Activated naive CD8-positive, alpha-beta T cell treated with anti-CD3 and anti-CD28 coated beads, Interleukin-2, amount 50 U/mL, for 16 hours (primary cell): ENCODE results near the gene CD58.
"Not testable (repeated sequence)": the region's sequence is repeated elsewhere in the genome, so short reads cannot be mapped to it uniquely, and the experiment has no call there.

ENCODE experiments used
- DNase-seq: peaks from one replicate; pipeline ENCODE4 v3.0.0-alpha.2; 2020; ENCODE audit warnings: low read depth, low spot score

CD58 gene

DNA sequence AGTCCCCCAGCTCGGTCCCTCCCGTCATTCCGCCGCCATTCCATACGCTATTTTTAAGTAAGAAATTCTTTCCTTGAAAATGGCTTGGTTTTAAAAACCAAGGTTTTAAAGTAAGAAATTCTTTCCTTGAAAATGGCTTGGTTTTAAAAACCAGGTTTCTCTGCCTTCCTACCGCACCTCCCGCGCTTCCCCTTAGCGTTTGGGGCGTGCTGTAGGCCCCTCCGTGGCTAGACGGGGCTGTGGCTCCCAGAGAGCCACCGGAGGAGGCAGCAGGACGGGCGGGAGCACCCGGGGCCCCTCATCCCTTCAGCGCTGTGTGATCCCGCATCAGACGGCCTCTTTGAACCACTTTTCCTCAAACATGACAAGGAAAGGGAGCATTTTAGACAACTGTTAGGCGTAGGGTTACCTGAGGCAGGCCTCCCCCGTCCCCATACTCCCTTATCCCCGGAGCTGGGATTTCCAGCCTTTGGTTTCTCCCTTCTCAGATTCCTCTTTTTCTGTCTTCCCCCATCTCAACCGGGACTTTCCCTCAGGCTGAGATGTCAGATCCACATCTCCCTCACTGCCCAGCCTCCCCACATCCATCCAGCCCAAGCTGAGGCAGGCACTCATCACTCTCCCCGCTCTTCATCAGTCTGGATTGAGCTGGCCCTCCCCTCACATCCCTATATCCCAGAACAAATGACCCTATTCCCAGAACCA is 541 bp upstream of the CD58 start:
- no peak for DNase-seq

DNA sequence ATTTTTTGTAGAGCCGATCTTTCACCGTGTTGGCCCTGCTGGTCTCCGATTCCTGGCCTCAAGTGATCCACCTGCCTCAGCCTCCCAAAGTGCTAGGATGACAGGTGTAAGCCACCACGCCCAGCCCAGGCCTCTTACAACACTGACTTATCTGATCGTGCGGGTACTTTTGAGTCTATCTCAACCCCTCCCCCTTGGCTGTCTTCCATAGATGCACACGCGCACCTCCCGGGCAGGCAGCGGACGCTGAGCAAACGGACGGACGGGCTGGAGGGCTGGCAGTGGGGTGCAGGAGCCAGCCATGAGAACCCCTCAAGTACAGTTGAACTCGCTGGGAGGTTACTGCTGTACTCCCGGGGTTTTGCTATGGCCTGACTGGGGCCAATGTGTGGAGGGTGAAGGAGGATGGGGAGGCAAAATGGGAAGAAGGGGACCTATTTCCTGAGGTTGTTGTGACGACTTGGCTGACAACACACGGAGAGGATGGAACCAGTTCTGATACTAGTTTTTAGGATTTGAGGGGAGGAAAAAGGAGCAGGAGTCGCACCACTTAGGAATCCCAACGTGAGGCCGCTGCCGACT is 959 bp downstream of the CD58 start:
- DNase-seq = no peak

- DNase-seq = no peak
Measured at GRCh38 chr1:116569381-116569670, 1.5 kb downstream of the CD58 start.

DNA sequence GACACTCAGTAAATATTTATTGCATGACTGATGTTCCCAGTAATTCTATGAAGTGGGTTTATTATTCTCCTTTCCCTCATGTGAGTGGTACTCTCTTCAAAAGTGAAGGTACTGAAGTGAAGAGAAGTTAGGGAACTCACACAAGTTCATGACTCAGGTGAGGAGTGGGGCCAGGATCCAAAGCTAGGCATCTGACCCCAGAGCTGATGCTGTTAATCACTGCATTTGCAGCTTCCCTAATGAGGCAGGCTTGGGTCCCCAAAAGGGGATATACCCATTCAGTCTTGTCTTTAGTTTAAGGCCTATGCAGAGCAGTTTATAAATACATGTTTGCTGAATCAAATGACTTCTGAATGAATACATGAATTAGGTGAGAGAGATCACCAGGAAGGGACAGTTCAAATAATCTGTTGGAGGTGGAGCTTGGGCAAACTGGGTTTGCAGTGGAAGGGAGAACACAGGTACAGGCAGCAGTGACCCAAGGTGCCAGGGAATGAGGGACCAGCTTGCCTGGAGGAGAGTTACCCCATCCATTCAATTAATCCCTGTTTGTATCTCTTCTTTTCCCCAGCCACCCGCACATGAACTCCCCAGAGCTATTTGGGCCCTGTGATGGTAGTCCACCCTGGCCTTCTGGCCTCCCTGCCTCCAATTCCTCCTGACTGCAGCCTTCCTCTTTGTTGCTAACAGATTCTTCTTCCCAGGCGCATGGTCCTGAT is 2.0 kb downstream of the CD58 start:
- DNase-seq = no peak

- DNase-seq = no peak
Measured at GRCh38 chr1:116567790-116568661, 2.8 kb downstream of the CD58 start.

DNA sequence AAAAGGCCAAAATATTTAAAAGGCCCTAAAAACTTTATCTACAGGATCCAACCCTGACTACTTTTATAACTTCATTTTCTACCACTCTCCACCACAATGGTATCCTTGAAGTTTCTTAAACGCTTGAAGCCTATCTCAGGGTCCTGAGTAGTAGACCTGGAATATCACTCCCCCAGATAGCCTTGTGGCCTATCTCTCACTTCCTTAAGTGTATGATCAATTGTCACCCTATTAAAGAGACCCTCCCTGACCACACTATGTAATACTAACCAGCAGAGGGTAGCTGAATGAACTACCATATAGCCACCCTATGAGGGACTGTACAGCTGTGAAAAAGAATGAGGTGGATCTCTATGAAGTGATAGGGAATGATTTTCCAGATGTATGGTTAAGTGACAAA is 5.6 kb downstream of the CD58 start:
- DNase-seq = no peak

- DNase-seq = no peak
Measured at GRCh38 chr1:116564426-116564825, 6.4 kb downstream of the CD58 start.

DNA sequence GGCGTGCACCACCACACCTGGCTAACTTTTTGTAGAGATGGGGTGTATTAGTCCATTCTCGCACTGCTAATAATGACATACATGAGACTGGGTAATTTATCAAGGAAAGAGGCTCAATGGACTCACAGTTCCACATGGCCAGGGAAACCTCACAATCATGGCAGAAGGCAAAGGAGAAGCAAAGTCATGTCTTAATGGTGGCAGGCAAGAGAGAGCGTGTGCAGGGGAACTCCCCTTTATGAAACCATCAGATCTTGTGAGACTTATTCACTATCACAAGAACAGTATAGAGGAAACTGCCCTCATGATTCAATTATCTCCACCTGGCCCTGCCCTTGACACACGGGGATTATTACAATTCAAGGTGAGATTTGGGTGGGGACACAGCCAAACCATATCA is 8.4 kb downstream of the CD58 start:
- DNase-seq = not testable (repeated sequence)

DNA sequence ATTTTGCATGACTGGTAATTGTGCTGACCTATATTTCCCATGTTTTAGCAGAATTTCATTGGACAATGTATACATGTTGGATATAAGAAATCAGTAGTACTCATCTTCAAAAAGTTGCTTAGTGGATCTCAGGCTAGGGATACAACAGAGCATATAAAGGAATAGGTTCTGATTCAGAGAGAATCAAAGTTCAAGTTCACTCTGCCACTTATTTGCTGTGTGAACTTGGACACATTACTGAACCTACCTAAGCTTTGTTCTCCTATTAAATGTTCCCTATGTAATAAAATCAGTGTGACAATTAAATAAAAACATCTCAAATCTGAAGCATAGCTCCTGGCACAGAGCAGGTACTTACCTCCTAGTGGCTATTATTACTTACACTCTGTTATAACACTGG is 9.3 kb downstream of the CD58 start:
- no peak for DNase-seq

- DNase-seq = no peak
Measured at GRCh38 chr1:116560704-116561490, 9.9 kb downstream of the CD58 start.

GRCh38 chr1:116559304-116559761 is 11.5 kb downstream of the CD58 start:
- no peak for DNase-seq

- DNase-seq = no peak
Measured at GRCh38 chr1:116558571-116558970, 12.3 kb downstream of the CD58 start.

DNA sequence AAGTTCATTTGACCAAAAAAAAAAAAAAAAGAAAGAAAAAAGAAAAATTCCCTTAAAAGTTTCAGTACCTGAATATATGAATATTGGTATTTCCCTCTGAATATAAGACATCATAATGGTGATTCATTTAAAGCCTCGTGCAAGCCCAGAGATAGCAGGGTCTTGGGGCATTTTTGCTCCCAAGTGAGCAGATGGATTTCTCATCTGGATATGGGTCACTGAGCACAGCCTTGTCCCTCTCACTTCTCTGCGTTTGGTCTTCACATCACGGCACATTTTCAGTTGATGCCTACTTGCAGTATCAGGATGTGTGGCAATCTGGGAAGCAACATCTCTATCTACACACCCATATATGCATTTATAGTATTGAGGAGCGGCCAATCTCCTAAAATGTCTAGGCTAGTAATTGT is 12.7 kb downstream of the CD58 start:
- no peak for DNase-seq

DNA sequence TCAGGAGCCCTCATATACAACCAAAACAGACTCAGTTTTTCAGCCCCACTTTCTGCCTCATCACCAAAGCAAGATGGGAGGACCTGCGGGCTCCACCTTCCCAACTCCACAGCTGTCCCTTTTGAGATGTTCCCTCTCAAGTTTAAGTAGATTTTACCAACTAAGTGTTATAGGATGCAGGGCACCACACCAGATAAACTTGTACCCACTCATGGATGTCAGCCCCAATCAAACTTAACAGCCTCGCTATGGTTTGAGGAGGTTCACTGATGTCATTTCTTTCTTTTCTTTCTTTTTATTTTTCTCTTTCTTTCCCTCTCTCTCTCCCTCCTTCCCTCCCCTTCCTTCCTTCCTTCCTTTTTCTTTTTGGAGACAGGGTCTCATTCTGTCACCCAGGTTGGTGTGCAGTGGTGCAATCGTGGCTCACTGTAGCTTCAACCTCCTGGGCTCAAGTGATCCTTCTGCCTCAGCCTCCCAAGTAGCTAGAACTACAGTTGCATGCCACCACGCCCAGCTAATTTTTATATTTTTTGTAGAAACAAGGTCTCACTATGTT is 13.4 kb downstream of the CD58 start:
- no peak for DNase-seq

GRCh38 chr1:116556289-116557006 is 14.4 kb downstream of the CD58 start:
- DNase-seq = no peak

DNA sequence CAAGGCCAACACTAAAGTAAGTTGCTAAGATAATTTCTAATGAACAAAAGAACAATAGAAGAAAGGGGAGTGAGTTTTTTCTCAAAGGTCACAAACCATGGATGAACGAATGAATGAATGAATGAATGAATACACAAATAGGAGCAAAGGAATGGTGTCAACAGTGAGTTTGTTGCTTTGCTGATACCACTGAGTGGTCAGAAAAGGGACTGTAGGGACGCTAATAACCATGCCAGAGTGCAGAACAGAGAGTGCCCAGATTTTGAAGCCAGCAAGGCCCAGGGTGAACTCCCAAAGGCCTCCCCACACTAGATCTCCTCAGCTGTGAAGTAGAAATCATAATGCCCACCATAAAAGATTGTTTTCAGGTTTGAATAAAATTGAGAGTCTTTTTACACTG is 15.9 kb downstream of the CD58 start:
- no peak for DNase-seq

DNA sequence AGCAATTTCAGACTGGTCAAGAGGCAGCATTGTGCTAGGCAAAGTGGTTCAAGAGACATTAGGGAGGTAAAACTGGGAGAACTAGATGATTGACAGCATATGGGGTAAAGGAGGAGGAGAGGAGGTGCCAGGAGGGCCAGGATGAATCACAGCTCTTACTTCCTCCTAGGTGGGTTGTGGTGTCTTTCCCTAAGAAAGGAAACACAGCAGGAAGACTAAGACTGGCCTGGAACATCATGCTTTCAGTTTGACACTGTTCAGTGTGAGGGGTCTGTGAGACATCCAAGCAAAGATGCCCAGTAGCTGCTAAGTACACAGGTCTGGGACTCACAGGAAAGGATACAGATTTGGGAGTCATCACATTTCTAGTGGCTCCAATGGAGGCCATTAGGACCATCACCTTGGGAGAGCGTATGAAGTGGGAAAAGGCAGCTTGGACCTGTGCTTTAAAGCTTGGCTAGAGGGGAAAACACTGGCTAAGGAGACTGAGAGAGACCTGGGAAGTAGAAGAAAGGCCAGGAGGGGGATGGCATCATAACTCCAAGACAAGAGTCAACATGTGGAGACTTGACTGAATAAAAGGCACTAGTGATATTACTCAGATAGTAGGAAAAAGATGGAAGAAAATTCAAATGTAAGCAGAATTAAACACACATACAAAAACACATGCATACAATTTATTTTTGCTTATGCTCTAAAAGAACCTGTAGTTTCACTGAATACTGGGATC is 17.3 kb downstream of the CD58 start:
- DNase-seq = no peak

DNA sequence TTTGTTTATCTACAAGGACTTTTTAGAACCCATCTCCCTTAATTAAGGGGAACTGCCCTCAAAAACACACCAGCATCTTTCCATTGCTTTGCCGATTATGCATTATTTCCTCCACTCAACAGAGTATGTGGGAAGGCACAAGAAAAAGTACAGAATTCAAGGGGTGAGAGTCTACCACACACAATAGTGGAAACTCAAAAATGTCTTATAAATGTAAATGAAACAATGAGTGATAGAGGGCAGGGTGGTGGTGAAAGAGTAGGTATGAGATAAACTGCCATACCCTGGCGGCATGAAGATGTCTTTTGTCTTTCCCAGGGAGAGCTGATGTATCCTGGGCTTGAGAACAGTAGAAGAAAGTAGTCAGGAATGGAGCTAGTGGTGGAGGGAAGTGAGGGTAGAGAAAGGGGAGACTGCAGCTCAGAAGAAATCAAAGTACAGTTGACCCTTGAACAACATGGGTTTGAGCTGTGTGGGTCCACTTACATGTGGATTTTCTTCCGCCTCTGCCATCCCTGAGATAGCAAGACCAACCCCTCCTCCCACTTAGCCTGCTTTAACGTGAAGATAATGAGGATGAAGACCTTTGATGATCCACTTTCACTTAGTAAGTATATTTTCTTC is 24.4 kb downstream of the CD58 start:
- DNase-seq = no peak

GRCh38 chr1:116545359-116545705 is 25.5 kb downstream of the CD58 start:
- DNase-seq = no peak
